Measurements from ENCODE around the gene EXPH5.

- no peak for TF ChIP-seq EZH2 (IDR thresholded peaks at IDR 0.05; ENCODE audit: low read length, unreplicated experiment)
- TF ChIP-seq CTCF (conservative IDR thresholded peaks at IDR 0.05; ENCODE audit: low read depth, low read length): no peak
- TF ChIP-seq EZH2phosphoT487 (IDR thresholded peaks at IDR 0.05; ENCODE audit: borderline replicate concordance, low read length): no peak
Measured at GRCh38 chr11:108549319-108549885, 44.2 kb downstream of the EXPH5 start.
